ENCODE measurements around the gene CPXM1. TPM values are rescaled to one million over a fixed set of nuclear protein-coding genes. Genes with fewer than 3 reads are reported as not detected.

CPXM1 gene
- total RNA-seq, 1 donor from 2014 or later: 1.7 TPM

GRCh38 chr20:2805689-2806350 lies 5.4 kb upstream of the CPXM1 start:
- ATAC-seq (no peak), DNase-seq (no peak)
- intact Hi-C loops (cut with micrococcal nuclease): no loop called here

- DNase-seq (peak; percentile 42), ATAC-seq (peak; percentile 52)
- intact Hi-C loops (cut with micrococcal nuclease): no loop called here
Measured at GRCh38 chr20:2804852-2805688, 4.6 kb upstream of the CPXM1 start.

GRCh38 chr20:2804041-2804828 lies 3.8 kb upstream of the CPXM1 start:
- intact Hi-C loops (cut with micrococcal nuclease): no loop called here
- DNase-seq (no peak), ATAC-seq (no peak)

GRCh38 chr20:2801286-2801728 lies 880 bp upstream of the CPXM1 start:
- intact Hi-C loops (cut with micrococcal nuclease): no loop called here
- no peak for ATAC-seq

GRCh38 chr20:2799688-2800520 lies 523 bp downstream of the CPXM1 start:
- peak; percentile 43 for DNase-seq
- ATAC-seq: peak; percentile 47
- intact Hi-C loops (cut with micrococcal nuclease): no loop called here

More at GRCh38 chr20:2801286-2801728, 880 bp upstream of the CPXM1 start:
- no peak for DNase-seq

GRCh38 chr20:2799271-2799670 lies 1.2 kb downstream of the CPXM1 start:
- intact Hi-C loops (cut with micrococcal nuclease): no loop called here
- ATAC-seq (no peak), DNase-seq (no peak)

- intact Hi-C loops (cut with micrococcal nuclease): no loop called here
- ATAC-seq: no peak
- DNase-seq: no peak
Measured at GRCh38 chr20:2798814-2799213, 1.6 kb downstream of the CPXM1 start.

GRCh38 chr20:2798095-2798805 lies 2.2 kb downstream of the CPXM1 start:
- ATAC-seq (no peak), DNase-seq (no peak)
- intact Hi-C loops (cut with micrococcal nuclease): no loop called here

- intact Hi-C loops (cut with micrococcal nuclease): no loop called here
- ATAC-seq (no peak), DNase-seq (no peak)
Measured at GRCh38 chr20:2797136-2797983, 3.1 kb downstream of the CPXM1 start.

GRCh38 chr20:2796011-2796660 lies 4.3 kb downstream of the CPXM1 start:
- intact Hi-C loops (cut with micrococcal nuclease): no loop called here
- DNase-seq (no peak), ATAC-seq (no peak)

GRCh38 chr20:2795451-2795850 lies 5.0 kb downstream of the CPXM1 start:
- DNase-seq (no peak), ATAC-seq (no peak)
- intact Hi-C loops (cut with micrococcal nuclease): no loop called here

GRCh38 chr20:2794866-2795447 lies 5.5 kb downstream of the CPXM1 start:
- ATAC-seq (no peak), DNase-seq (no peak)
- intact Hi-C loops (cut with micrococcal nuclease): no loop called here

GRCh38 chr20:2794202-2794748 lies 6.2 kb downstream of the CPXM1 start:
- ATAC-seq (no peak), DNase-seq (no peak)
- intact Hi-C loops (cut with micrococcal nuclease): no loop called here

GRCh38 chr20:2793471-2793870 lies 7.0 kb downstream of the CPXM1 start:
- intact Hi-C loops (cut with micrococcal nuclease): no loop called here
- ATAC-seq (no peak), DNase-seq (no peak)

GRCh38 chr20:2783908-2784566 lies 16.4 kb downstream of the CPXM1 start:
- no peak for ATAC-seq
- DNase-seq: no peak
- intact Hi-C loops (cut with micrococcal nuclease): no loop called here

- DNase-seq (no peak), ATAC-seq (no peak)
- intact Hi-C loops (cut with micrococcal nuclease): no loop called here
Measured at GRCh38 chr20:2780948-2781347, 19.5 kb downstream of the CPXM1 start.

Data from left ventricle myocardium superior (tissue), 1 donor.